ENCODE data around the gene PHC2.

The PHC2 gene

GRCh38 chr1:33296824-33297223 lies 134.1 kb downstream of the PHC2 start:
- no peaks in the 10 kb centered on the region for H3K79me2 ChIP-seq (ENCODE audit: insufficient read depth, low read length)
- no peak overlapping the region for H3K9ac ChIP-seq (ENCODE audit: low read depth, low read length, poor library complexity, severe bottlenecking)
- H3K9me2 ChIP-seq (replicated peaks; ENCODE audit: low read depth, low read length) = no peaks in the 10 kb centered on the region
- H3K9me3 ChIP-seq (ENCODE audit: insufficient read depth, low read depth, low read length) = no peaks in the 10 kb centered on the region
- no peak overlapping the region for H3K4me3 ChIP-seq (ENCODE audit: low read length, poor library complexity, severe bottlenecking)
- H3K27me3 ChIP-seq (ENCODE audit: insufficient read depth, low read length, poor library complexity, severe bottlenecking) = no peaks in the 10 kb centered on the region
- no peak overlapping the region for H2AFZ ChIP-seq (ENCODE audit: low read length)
- H3F3A ChIP-seq (ENCODE audit: low read depth) = no peaks in the 10 kb centered on the region; the same call in 1 of the 2 replicates
- peaks cover 1% of the 10 kb centered on the region for H3K4me1 ChIP-seq (ENCODE audit: insufficient read depth, low read length, poor library complexity, severe bottlenecking)
- H4K20me1 ChIP-seq (ENCODE audit: insufficient read depth, low read length, poor library complexity, severe bottlenecking) = no peaks in the 10 kb centered on the region
- TF ChIP-seq EZH2phosphoT487 (IDR thresholded peaks at IDR 0.05; ENCODE audit: borderline replicate concordance) (no peak), CTCF (conservative IDR thresholded peaks at IDR 0.05; ENCODE audit: low read length) (no peak)
- no peak overlapping the region for H3K4me2 ChIP-seq (ENCODE audit: low read depth, low read length, poor library complexity, severe bottlenecking)
- H3K36me3 ChIP-seq (ENCODE audit: insufficient read depth, low read length) = peaks cover 59% of the 10 kb centered on the region; the same call in 1 of the 2 replicates

- Histone ChIP-seq H3K9ac (ENCODE audit: low read depth, low read length, poor library complexity, severe bottlenecking) (no peak overlapping the region), H3K4me3 (ENCODE audit: low read length, poor library complexity, severe bottlenecking) (no peak overlapping the region), H3K36me3 (ENCODE audit: insufficient read depth, low read length) (peaks cover 59% of the 10 kb centered on the region; the same call in 1 of the 2 replicates), H3K9me2 (replicated peaks; ENCODE audit: low read depth, low read length) (no peaks in the 10 kb centered on the region), H3K9me3 (ENCODE audit: insufficient read depth, low read depth, low read length) (no peaks in the 10 kb centered on the region), H3F3A (ENCODE audit: low read depth) (no peaks in the 10 kb centered on the region), H3K27me3 (ENCODE audit: insufficient read depth, low read length, poor library complexity, severe bottlenecking) (no peaks in the 10 kb centered on the region), H4K20me1 (ENCODE audit: insufficient read depth, low read length, poor library complexity, severe bottlenecking) (no peaks in the 10 kb centered on the region), H3K4me1 (ENCODE audit: insufficient read depth, low read length, poor library complexity, severe bottlenecking) (no peaks in the 10 kb centered on the region), H2AFZ (ENCODE audit: low read length) (no peak overlapping the region), H3K79me2 (ENCODE audit: insufficient read depth, low read length) (no peaks in the 10 kb centered on the region), H3K4me2 (ENCODE audit: low read depth, low read length, poor library complexity, severe bottlenecking) (no peak overlapping the region)
- TF ChIP-seq CTCF (conservative IDR thresholded peaks at IDR 0.05; ENCODE audit: low read length) (no peak), EZH2phosphoT487 (IDR thresholded peaks at IDR 0.05; ENCODE audit: borderline replicate concordance) (no peak)
Measured at GRCh38 chr1:33296082-33296458, 134.8 kb downstream of the PHC2 start.

GRCh38 chr1:33295450-33296081 lies 135.3 kb downstream of the PHC2 start:
- no peaks in the 10 kb centered on the region for H3K9me3 ChIP-seq (ENCODE audit: insufficient read depth, low read depth, low read length)
- peaks cover 59% of the 10 kb centered on the region; the same call in 1 of the 2 replicates for H3K36me3 ChIP-seq (ENCODE audit: insufficient read depth, low read length)
- no peaks in the 10 kb centered on the region for H4K20me1 ChIP-seq (ENCODE audit: insufficient read depth, low read length, poor library complexity, severe bottlenecking)
- H3K9me2 ChIP-seq (replicated peaks; ENCODE audit: low read depth, low read length) = no peaks in the 10 kb centered on the region
- no peak overlapping the region for H3K4me2 ChIP-seq (ENCODE audit: low read depth, low read length, poor library complexity, severe bottlenecking)
- H3F3A ChIP-seq (ENCODE audit: low read depth) = no peaks in the 10 kb centered on the region
- no peak overlapping the region for H3K4me3 ChIP-seq (ENCODE audit: low read length, poor library complexity, severe bottlenecking)
- H3K27me3 ChIP-seq (ENCODE audit: insufficient read depth, low read length, poor library complexity, severe bottlenecking) = no peaks in the 10 kb centered on the region
- no peak overlapping the region for H3K9ac ChIP-seq (ENCODE audit: low read depth, low read length, poor library complexity, severe bottlenecking)
- TF ChIP-seq CTCF (conservative IDR thresholded peaks at IDR 0.05; ENCODE audit: low read length) (peak; percentile 93), EZH2phosphoT487 (IDR thresholded peaks at IDR 0.05; ENCODE audit: borderline replicate concordance) (no peak)
- H3K4me1 ChIP-seq (ENCODE audit: insufficient read depth, low read length, poor library complexity, severe bottlenecking) = no peaks in the 10 kb centered on the region
- no peak overlapping the region for H2AFZ ChIP-seq (ENCODE audit: low read length)
- no peaks in the 10 kb centered on the region for H3K79me2 ChIP-seq (ENCODE audit: insufficient read depth, low read length)
